Dedifferentiated amniotic fluid mesenchymal stem cell (primary cell): ENCODE measurements around the gene C11orf16.
"Not testable (repeated sequence)": the region's sequence is repeated elsewhere in the genome, so short reads cannot be mapped to it uniquely, and the experiment has no call there.

ENCODE experiments used
- DNase-seq: peaks from one replicate; pipeline ENCODE4 v3.0.0-alpha.2; 2016; ENCODE audit errors: extremely low spot score

C11orf16 gene

GRCh38 chr11:8937159-8937558, 4.4 kb upstream of the C11orf16 start:
- no peak for DNase-seq

- DNase-seq = not testable (repeated sequence)
Measured at GRCh38 chr11:8935789-8936188, 3.0 kb upstream of the C11orf16 start.

DNA sequence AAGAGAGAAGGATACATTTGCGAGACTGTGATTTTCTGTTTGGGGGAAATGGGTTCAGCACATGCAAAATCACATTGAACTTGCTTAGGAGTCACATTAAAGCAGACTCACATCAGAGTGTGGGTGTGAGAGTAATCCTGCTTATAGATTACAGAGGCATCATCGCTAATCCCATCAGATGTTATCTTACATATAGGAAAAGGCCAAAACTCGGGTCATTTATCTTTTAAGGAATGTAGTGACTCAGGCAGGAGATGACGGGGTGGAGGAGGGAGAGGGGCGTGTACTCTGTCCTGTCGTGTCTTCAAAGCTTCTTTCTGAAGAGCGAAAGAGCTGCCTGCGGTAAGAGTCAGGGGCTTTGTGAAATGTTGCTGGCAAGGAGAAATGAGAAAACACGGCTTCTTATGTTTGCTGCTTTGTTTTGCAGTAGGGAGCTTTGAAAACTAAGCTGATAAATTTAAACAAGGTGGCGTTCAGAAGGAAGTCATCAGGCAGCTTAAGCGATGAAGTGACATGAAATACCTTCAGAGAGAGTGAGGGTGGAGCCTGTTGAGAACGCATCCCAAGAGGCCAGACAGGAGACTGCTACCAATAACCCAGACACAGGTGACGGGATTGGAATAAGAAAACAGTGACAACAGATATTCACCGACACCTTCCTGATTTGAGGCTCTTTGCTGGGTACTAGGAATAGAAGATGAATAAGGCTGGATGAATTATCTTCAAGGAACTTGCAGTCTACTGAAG, 2.2 kb upstream of the C11orf16 start:
- DNase-seq = peak; percentile 69

- DNase-seq = no peak
Measured at GRCh38 chr11:8933931-8934330, 1.2 kb upstream of the C11orf16 start.

- no peak for DNase-seq
Measured at GRCh38 chr11:8930456-8931175, 2.1 kb downstream of the C11orf16 start.

- no peak for DNase-seq
Measured at GRCh38 chr11:8928981-8929615, 3.6 kb downstream of the C11orf16 start.

GRCh38 chr11:8928205-8928604, 4.5 kb downstream of the C11orf16 start:
- DNase-seq = no peak

GRCh38 chr11:8927233-8927632, 5.5 kb downstream of the C11orf16 start:
- no peak for DNase-seq

- DNase-seq = no peak
Measured at GRCh38 chr11:8926236-8926635, 6.5 kb downstream of the C11orf16 start.

- no peak for DNase-seq
Measured at GRCh38 chr11:8925711-8926110, 7.0 kb downstream of the C11orf16 start.

GRCh38 chr11:8922691-8923090, 10.1 kb downstream of the C11orf16 start:
- DNase-seq = no peak

GRCh38 chr11:8917157-8917825, 15.5 kb downstream of the C11orf16 start:
- peak; percentile 91 for DNase-seq

GRCh38 chr11:8914661-8915018, 18.1 kb downstream of the C11orf16 start:
- no peak for DNase-seq

GRCh38 chr11:8913961-8914660, 18.6 kb downstream of the C11orf16 start:
- no peak for DNase-seq

DNA sequence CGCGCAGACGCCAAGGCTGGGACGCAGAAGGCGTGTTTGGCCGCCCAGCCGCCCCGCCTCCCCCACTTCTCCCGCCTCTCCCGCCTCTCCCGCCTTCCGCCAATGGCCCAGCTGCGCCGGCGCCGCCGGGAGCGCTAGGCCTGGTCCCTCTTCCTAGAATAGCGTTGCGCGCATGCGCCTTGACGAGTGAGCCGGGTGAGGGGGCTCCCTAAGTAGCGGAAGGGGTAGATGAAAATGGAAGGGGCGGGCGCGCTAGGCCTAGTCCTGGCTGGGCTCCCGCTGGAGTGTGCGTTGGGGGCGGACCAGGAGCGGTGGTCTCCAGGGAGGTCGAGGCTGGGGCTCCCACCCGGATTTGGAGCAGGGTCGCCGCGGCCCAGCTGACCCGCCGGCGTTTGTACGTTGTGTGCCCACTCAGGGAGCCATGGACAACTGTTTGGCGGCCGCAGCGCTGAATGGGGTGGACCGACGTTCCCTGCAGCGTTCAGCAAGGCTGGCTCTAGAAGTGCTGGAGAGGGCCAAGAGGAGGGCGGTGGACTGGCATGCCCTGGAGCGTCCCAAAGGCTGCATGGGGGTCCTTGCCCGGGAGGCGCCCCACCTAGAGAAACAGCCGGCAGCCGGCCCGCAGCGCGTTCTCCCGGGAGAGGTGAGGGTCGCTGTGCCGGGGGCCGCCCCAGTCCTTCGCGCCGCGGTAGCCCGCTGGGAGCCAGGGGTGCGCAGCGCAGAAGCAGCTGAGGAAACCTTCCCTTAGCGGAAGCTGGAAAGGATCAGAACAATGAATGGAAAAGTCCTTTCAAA, 21.5 kb downstream of the C11orf16 start, which contains the start of gene AKIP1:
TSS of gene AKIP1 (plus strand) at position 161 of the 795 bp plus-strand sequence. CDS start at position 422, 261 bp downstream.
- peak; percentile 93 for DNase-seq

- DNase-seq = no peak
Measured at GRCh38 chr11:8910649-8911026, 22.1 kb downstream of the C11orf16 start.

DNA sequence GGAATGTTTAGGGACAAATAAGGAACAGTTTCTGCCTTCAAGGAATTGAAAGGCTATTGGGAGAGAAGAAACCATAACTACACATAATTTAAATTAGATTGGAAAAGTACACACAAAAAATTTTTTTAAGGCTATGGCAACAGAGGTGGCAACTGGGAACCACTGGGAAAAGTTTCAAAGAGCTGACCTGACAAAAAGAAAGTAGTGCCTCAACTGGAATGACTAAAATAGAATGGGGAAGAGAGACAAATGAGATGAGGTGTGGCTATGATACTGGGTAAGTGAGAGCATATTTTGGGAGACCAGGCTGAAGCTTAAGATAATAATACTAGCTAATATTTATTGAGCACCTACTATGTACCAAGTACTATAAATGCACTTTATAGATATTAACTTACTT, 24.6 kb downstream of the C11orf16 start:
- no peak for DNase-seq

DNA sequence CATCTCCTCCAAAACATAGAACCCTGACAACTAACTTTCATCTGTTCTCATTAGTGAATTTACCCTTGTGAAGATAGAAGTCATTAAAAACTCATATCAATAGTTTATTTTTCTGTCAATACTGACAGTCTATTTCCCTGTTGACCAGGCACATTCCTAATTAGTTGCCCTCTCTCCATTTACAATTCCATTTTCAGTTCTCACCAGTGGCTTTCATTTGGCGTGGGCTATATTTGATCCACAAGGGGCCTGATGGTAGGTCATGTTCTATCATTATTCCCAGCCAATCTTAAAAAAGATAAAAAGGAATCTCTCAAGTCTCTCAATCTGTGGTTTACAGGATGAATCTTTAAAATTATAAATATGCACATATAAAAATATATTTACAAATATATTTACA, 25.6 kb downstream of the C11orf16 start:
- no peak for DNase-seq

GRCh38 chr11:8905528-8906165, 27.1 kb downstream of the C11orf16 start:
- DNase-seq = peak; percentile 87

DNA sequence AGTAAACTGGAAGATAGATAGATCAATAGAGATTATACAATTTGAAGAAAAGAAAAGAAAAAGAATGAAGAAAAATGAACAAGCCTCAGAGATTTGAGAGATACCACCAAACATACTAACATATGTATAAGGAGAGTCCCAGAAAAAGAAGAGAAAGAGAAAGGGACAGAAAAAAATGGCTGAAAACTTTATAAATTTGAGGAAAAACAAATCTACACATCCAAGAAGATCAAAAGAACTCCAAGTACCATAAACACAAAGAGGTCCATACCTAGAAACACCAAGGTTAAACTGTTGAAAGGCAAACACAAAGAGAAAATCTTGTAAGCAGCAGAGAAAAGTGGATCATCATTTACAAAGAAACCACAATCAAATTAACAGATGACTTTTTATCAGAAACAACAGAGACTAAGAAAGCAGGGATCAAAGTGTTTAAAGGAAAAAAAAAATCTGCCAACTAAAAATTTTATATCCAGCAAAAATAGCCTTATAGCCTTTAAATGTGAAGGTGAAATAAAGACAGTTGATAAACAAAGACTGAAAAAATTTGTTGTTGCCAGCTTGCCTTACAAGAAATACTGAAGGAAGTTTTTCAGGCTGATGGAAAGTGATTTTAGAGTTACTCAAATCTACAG, 33.5 kb downstream of the C11orf16 start:
- DNase-seq = no peak
